Measurements from ENCODE around the gene LINS1. TPM values are rescaled to one million over a fixed set of nuclear protein-coding genes. Genes with fewer than 3 reads are reported as not detected.

Gene LINS1
- total and polyA plus RNA-seq, 10 of the 15 experiments (the other 5 are each of a cell fraction or from before 2014, with no cell fraction given): 13.5 to 33.1 (median 20.3) TPM

- in situ Hi-C loops (cut with MboI) (no loop called here), intact Hi-C loops (cut with micrococcal nuclease; ENCODE audit: unreplicated experiment) (no loop called here)
- SMC1A ChIA-PET (ENCODE audit: uncharacterized antibody, unreplicated experiment): no interaction called here
- no TSS peak for BruUV-seq (replicated peaks)
- no peak for ATAC-seq
- RAD21 ChIA-PET (ENCODE audit: unreplicated experiment): no interaction called here
- no peak overlapping the region for H3K4me2 ChIP-seq (ENCODE audit: control insufficient read depth, insufficient read depth)
- H3K9ac ChIP-seq (ENCODE audit: control insufficient read depth, insufficient read depth, low read length): no peak overlapping the region
- H3K36me3 ChIP-seq (ENCODE audit: control insufficient read depth in 2 of 2, insufficient read depth in 2 of 2, low read length in 1 of 2): peaks cover 3 to 14% of the 10 kb centered on the region in 2 experiments
- CTCF ChIA-PET: interaction anchor here (0.6 kb wide), 1 partner anchor 67 kb away, joined by 3 read pairs; no protein-coding TSS in a partner anchor
- H3K27me3 ChIP-seq (replicated peaks in 1 of 2; ENCODE audit: control insufficient read depth in 2 of 2, insufficient read depth in 2 of 2, low read length in 1 of 2): no peaks in the 10 kb centered on the region
- H3K9me3 ChIP-seq (replicated peaks; ENCODE audit: control insufficient read depth, insufficient read depth, low read length): no peaks in the 10 kb centered on the region
- H2AFZ ChIP-seq (ENCODE audit: control insufficient read depth, low read depth, low read length): no peak overlapping the region
- FAIRE-seq: no peak
- WGBS (ENCODE audit: insufficient coverage, insufficient replicate concordance, low lambda C conversion rate, missing lambda C conversion rate): 100% methylated on average over 3 of the region's 3 CpGs
- H4K20me1 ChIP-seq (ENCODE audit: control insufficient read depth, insufficient read depth): no peaks in the 10 kb centered on the region
- DNase-seq (ENCODE audit: low read depth, low spot score): no peak
- H3K4me1 ChIP-seq (ENCODE audit: control insufficient read depth, insufficient read depth, low read length): peaks cover 4% of the 10 kb centered on the region; the same call in 1 of the 2 replicates
- no peak overlapping the region for H3K4me3 ChIP-seq
- TF ChIP-seq TCF12 (IDR thresholded peaks at IDR 0.05; ENCODE audit: low read depth, low read length) (no peak), RCOR1 (conservative IDR thresholded peaks at IDR 0.05; ENCODE audit: low read depth, low read length) (no peak), SKIL (IDR thresholded peaks at IDR 0.05; ENCODE audit: low read depth, poor library complexity, severe bottlenecking) (no peak), REST (IDR thresholded peaks at IDR 0.05; ENCODE audit: low read depth, low read length) (no peak), MTA3 (IDR thresholded peaks at IDR 0.05; ENCODE audit: borderline replicate concordance, low read length) (no peak), TBL1XR1 (IDR thresholded peaks at IDR 0.05; ENCODE audit: low read depth, low read length) (no peak), ZNF687 (IDR thresholded peaks at IDR 0.05) (no peak)
- no peaks in the 10 kb centered on the region for H3K79me2 ChIP-seq (ENCODE audit: control insufficient read depth, insufficient read depth, low read length)
- POLR2A ChIA-PET: no interaction called here
- no peak overlapping the region for H3K27ac ChIP-seq (ENCODE audit: control insufficient read depth, insufficient read depth)
These were observed 36.4 kb downstream of the LINS1 start for GRCh38 chr15:100565591-100565990.
